T-cell (primary cell): ENCODE measurements around the gene LRRC9. TPM values are rescaled to one million over a fixed set of nuclear protein-coding genes. Genes with fewer than 3 reads are reported as not detected.

Source experiments
- ATAC-seq, 4 experiments: fragments of 200-7000 bp in 3 of 4; fragments of 150-1000 bp in 1 of 4; cut with Tn5 transposase; replicated peaks in 1 of 4; 1 replicate in 3 of 4; 2 replicates in 1 of 4; pipeline ENCODE4 v1.10.0; 2021; ENCODE audit warnings: moderate library complexity in 3 of 4, mild to moderate bottlenecking in 2 of 4, moderate number of reproducible peaks in 1 of 4
- CTCF ChIA-PET, 2 donors: fragments of 300-600 bp; sonication (Branson Sonifier 250); formaldehyde crosslinking; loops; one replicate each; lab custom pipeline; 2022; ENCODE audit warnings: antibody characterized with exemption in 2 of 2; lab: Charles Lee
- POLR2A ChIA-PET, 2 donors: fragments of 300-600 bp; sonication (Branson Sonifier 250); formaldehyde crosslinking; loops; one replicate each; lab custom pipeline; 2022; ENCODE audit warnings: antibody characterized with exemption in 2 of 2; lab: Charles Lee
- DNase-seq, 35 experiments: peaks; one replicate each; pipeline versions ENCODE4 v3.0.0 to v3.0.0-alpha.2; 2013 to 2023
- H3K27ac ChIP-seq: one replicate; pipeline ENCODE4 v1.5.1; 2013; ENCODE audit warnings: low read length
- H3K27me3 ChIP-seq, 2 experiments: replicated peaks in 1 of 2; 1 replicate in 1 of 2; 2 replicates in 1 of 2; pipeline versions ENCODE4 v1.6.1 to v1.7.0; 2013; ENCODE audit warnings: low read length in 1 of 2, mixed read lengths in 1 of 2; ENCODE audit not compliant: control insufficient read depth in 2 of 2, insufficient read depth in 2 of 2; ENCODE audit errors: extremely low read depth in 1 of 2
- H3K36me3 ChIP-seq, 2 donors: 1 replicate in 1 of 2; 2 replicates in 1 of 2; pipeline versions ENCODE4 v1.6.1 to v1.7.0; 2013; ENCODE audit warnings: low read length in 1 of 2; ENCODE audit not compliant: control insufficient read depth in 2 of 2, insufficient read depth in 1 of 2; ENCODE audit errors: extremely low read depth in 1 of 2
- H3K4me1 ChIP-seq, 2 experiments: 1 replicate in 1 of 2; 2 replicates in 1 of 2; pipeline versions ENCODE4 v1.6.1 to v1.7.0; 2013; ENCODE audit warnings: low read length in 2 of 2, mixed read lengths in 1 of 2; ENCODE audit not compliant: insufficient read depth in 2 of 2, control insufficient read depth in 1 of 2; ENCODE audit errors: extremely low read depth in 1 of 2
- H3K4me3 ChIP-seq, 2 donors: 1 replicate in 1 of 2; 2 replicates in 1 of 2; pipeline versions ENCODE4 v1.5.1 to v1.7.0; 2013; ENCODE audit warnings: mild to moderate bottlenecking in 2 of 2, low read length in 1 of 2, moderate library complexity in 1 of 2; ENCODE audit not compliant: control insufficient read depth in 1 of 2; ENCODE audit errors: extremely low read depth in 1 of 2
- H3K9me3 ChIP-seq: 2 replicates; pipeline ENCODE4 v1.7.0; 2013
- H3K27ac Mint-ChIP-seq, 2 donors: one replicate each; pipeline ENCODE4 v1.8.0; 2020 to 2021; ENCODE audit warnings: mild to moderate bottlenecking in 2 of 2, mixed read lengths in 2 of 2
- H3K27me3 Mint-ChIP-seq, 2 donors: one replicate each; pipeline ENCODE4 v1.8.0; 2021 to 2022; ENCODE audit warnings: mixed read lengths in 2 of 2
- H3K36me3 Mint-ChIP-seq: one replicate; pipeline ENCODE4 v1.8.0; 2021; ENCODE audit warnings: mixed read lengths
- H3K4me1 Mint-ChIP-seq, 3 donors: one replicate each; pipeline ENCODE4 v1.8.0; 2020 to 2022; ENCODE audit warnings: mixed read lengths in 3 of 3, mild to moderate bottlenecking in 1 of 3
- H3K4me3 Mint-ChIP-seq, 3 donors: one replicate each; pipeline ENCODE4 v1.8.0; 2020 to 2022; ENCODE audit warnings: mild to moderate bottlenecking in 3 of 3, mixed read lengths in 3 of 3, moderate library complexity in 3 of 3
- H3K9me3 Mint-ChIP-seq, 3 donors: one replicate each; pipeline ENCODE4 v1.8.0; 2020 to 2022; ENCODE audit warnings: mixed read lengths in 3 of 3
- WGBS: methylation state at CpG from one replicate; pipeline ENCODE4 v1.1.5; 2013; ENCODE audit warnings: missing lambda C conversion rate; ENCODE audit not compliant: insufficient coverage; 5-methylcytosine and 5-hydroxymethylcytosine counted together
- total RNA-seq, 35 experiments: library from RNA in 6 of 35; stranded (reverse) in 6 of 35; fragments of 120-200 nt in 1 of 35; gene quantifications; one replicate each; pipeline versions ENCODE4 v1.2.1 to v1.2.4 and lab custom pipeline; 2013 to 2026

Gene LRRC9
- total RNA-seq, 5 donors from 2014 or later (not counting 1 experiment from before 2014, with no cell fraction given), result not detected

DNA sequence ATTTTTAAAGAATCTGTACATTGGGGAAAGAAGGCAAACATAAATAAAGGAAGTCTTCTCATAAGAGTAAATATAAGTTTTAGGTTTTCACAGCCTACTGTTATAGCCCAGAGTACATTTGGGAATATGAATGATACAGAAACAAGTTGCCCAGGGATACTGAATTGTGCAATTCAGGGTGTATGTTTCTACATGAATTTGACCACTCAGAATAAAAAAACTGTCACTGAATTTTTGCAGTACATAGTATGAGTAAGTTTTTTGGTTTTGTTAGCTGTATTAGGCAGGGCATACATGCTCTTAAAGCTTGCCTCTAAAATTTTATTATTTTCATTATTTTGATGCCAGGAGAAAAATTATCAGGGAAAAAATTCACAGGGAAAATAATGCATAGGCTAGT, 165.1 kb downstream of the LRRC9 start:
- CTCF ChIA-PET, result interaction anchor here in 1 of 2 donors (1.0 kb wide), 1 partner anchor 265 kb away, joined by 3 read pairs; no protein-coding TSS in a partner anchor

DNA sequence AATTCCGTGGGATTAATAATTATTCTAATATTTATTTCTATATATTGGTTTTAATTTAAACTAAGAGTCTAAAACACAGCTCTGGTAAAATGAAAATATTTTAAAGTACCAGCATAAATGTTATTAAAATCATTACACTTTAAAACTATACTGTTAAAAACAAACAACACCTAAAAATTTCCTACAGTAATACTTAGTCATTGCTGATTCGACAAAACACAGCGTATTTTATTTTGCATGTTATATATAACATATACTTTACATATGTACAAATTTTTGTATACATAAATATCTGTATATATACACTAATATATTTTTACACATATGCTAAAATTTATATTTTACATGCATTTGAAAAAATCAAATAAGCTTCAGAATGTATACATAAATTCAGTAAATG, 165.7 kb downstream of the LRRC9 start:
- no peak overlapping the region for H3K4me3 Mint-ChIP-seq
- POLR2A ChIA-PET, result no interaction called here
- Histone ChIP-seq H3K4me3 (no peak overlapping the region), H3K27me3 (peaks cover 0 to 2% of the 10 kb centered on the region in 2 experiments), H3K27ac (no peak overlapping the region), H3K9me3 (no peaks in the 10 kb centered on the region), H3K4me1 (no peaks in the 10 kb centered on the region), H3K36me3 (no peaks in the 10 kb centered on the region)
- no CpG with 5 or more reads among the region's 3 CpGs for WGBS
- ATAC-seq, result no peak
- peaks cover 0 to 4% (median 4%) of the 10 kb centered on the region in 3 donors for H3K4me1 Mint-ChIP-seq
- DNase-seq, result no peak
- CTCF ChIA-PET, result interaction anchor here in 1 of 2 donors (1.0 kb wide), 1 partner anchor 264 kb away, joined by 3 read pairs; no protein-coding TSS in a partner anchor
- no peaks in the 10 kb centered on the region for H3K9me3 Mint-ChIP-seq
- no peak overlapping the region for H3K27ac Mint-ChIP-seq
- H3K27me3 Mint-ChIP-seq, result peaks cover 4 to 5% of the 10 kb centered on the region in 2 donors
- no peaks in the 10 kb centered on the region for H3K36me3 Mint-ChIP-seq

More for the DNA sequence above, 165.1 kb downstream of the LRRC9 start:
- no peaks in the 10 kb centered on the region for H3K4me1 Mint-ChIP-seq
- no peak overlapping the region for H3K4me3 Mint-ChIP-seq
- Histone ChIP-seq H3K27ac (no peak overlapping the region), H3K4me3 (no peak overlapping the region), H3K9me3 (no peaks in the 10 kb centered on the region), H3K27me3 (peaks cover 0 to 2% of the 10 kb centered on the region in 2 experiments), H3K36me3 (no peaks in the 10 kb centered on the region), H3K4me1 (no peaks in the 10 kb centered on the region)
- H3K9me3 Mint-ChIP-seq, result no peaks in the 10 kb centered on the region
- POLR2A ChIA-PET, result no interaction called here
- no peak for ATAC-seq
- H3K27ac Mint-ChIP-seq, result no peak overlapping the region
- H3K36me3 Mint-ChIP-seq, result no peaks in the 10 kb centered on the region
- peaks cover 4 to 5% of the 10 kb centered on the region in 2 donors for H3K27me3 Mint-ChIP-seq
- DNase-seq, result no peak

DNA sequence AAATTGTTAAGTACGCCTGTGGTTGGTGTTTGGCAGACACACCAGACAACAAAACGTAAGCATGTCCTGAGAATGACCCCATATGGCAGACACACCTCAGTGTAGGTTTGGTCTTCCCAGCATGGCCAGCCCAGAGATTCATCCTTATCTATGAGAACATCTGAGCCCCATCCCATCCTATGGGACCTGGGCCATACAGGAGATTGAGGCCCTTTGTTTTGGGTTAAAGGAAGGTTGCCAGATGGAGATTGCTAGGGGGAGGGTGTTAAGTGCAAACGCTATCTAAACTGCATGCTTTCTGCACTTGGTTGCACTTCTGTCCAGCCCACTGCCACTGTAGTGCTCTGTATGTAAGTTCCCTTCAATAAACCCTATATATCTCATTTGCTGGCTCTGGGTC, 167.7 kb downstream of the LRRC9 start:
- Mint-ChIP-seq H3K27ac (no peak overlapping the region), H3K36me3 (no peaks in the 10 kb centered on the region), H3K4me3 (no peak overlapping the region), H3K27me3 (peaks cover 4 to 5% of the 10 kb centered on the region in 2 donors), H3K9me3 (no peaks in the 10 kb centered on the region), H3K4me1 (peaks cover 6 to 15% (median 12%) of the 10 kb centered on the region in 3 donors)
- POLR2A ChIA-PET, result interaction anchor here in 1 of 2 donors (1.0 kb wide), 1 partner anchor 160 kb away, joined by 4 read pairs; no protein-coding TSS in a partner anchor
- Histone ChIP-seq H3K4me3 (no peak overlapping the region), H3K27me3 (peaks cover 0 to 2% of the 10 kb centered on the region in 2 experiments), H3K9me3 (no peaks in the 10 kb centered on the region), H3K27ac (no peak overlapping the region), H3K4me1 (peaks cover 0 to 4% of the 10 kb centered on the region in 2 experiments), H3K36me3 (no peaks in the 10 kb centered on the region)
- ATAC-seq (no peak), DNase-seq (no peak)
- CTCF ChIA-PET, result no interaction called here
- 100% methylated on average over 1 of the region's 3 CpGs for WGBS

DNA sequence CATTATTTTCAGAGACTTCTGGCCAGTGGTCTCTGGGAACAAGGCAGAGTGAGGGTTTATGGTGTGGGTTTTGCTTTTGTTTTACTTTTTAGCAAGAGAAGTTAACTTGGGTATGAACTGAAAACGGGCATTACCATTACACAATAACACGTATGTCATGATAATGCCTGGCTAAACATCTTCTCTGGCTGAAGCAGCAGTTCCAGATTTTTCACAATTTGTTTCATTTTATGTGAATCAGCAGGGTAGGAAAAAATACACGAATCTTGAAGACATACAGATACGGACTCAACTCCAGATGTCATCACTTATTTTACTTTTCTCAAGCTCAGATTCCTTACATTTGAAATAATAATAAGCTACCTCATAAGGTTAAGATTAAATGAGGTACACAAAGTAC, 169.3 kb downstream of the LRRC9 start:
- CTCF ChIA-PET, result interaction anchor here in 1 of 2 donors (0.6 to 1.0 kb wide), 4 partner anchors 17 to 587 kb away, joined by 3 to 4 read pairs (median 4); no protein-coding TSS in a partner anchor
- H3K27me3 ChIP-seq, result peaks cover 0 to 2% of the 10 kb centered on the region in 2 experiments
- H3K27ac Mint-ChIP-seq, result no peak overlapping the region
- peaks cover 1% of the 10 kb centered on the region for H3K36me3 Mint-ChIP-seq
- H3K36me3 ChIP-seq, result no peaks in the 10 kb centered on the region
- no peak overlapping the region for H3K4me3 ChIP-seq
- peaks cover 9% of the 10 kb centered on the region in 2 experiments for H3K4me1 ChIP-seq
- peaks cover 4 to 5% of the 10 kb centered on the region in 2 donors for H3K27me3 Mint-ChIP-seq
- POLR2A ChIA-PET, result no interaction called here
- no peaks in the 10 kb centered on the region for H3K9me3 Mint-ChIP-seq
- no peaks in the 10 kb centered on the region for H3K9me3 ChIP-seq
- no peak overlapping the region for H3K27ac ChIP-seq
- H3K4me1 Mint-ChIP-seq, result peaks cover 22 to 31% (median 28%) of the 10 kb centered on the region in 3 donors
- no CpG with 5 or more reads among the region's 4 CpGs for WGBS
- DNase-seq (no peak), ATAC-seq (no peak)
- H3K4me3 Mint-ChIP-seq, result no peak overlapping the region

DNA sequence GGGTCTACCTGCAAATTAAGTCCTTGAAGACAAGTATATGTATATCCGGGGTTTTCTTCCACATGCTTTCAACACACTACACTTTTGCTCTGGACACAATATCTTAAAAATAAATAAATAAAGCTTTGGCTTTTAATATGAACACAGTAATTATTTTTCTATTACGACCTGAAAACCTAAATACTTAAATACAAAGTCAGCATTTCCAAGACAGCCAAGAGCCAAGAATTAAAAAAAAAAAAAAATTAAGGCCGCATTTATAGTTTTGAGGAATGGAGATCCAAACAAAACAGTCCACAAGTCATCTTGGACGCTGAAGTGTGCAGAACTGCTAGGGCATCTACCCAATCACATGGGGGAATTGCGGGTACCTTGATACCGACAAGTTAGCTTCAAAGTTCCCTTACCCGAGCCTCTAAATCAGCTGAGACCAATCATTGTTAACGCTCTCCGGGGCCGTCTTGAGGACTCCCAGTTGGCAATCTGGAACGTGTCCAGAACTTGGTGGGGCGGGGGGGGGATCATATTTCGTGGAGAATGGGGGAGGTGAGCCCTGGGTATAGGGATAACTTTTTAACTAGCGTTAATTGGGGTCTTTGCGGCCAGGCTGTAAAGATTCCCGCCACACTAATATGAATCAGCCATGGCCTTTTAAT, 171.0 kb downstream of the LRRC9 start:
- Mint-ChIP-seq H3K4me1 (peaks cover 37 to 46% (median 46%) of the 10 kb centered on the region in 3 donors), H3K9me3 (no peaks in the 10 kb centered on the region), H3K4me3 (peak overlapping the region; percentile 89 to 91 (median 90)), H3K36me3 (peaks cover 3% of the 10 kb centered on the region), H3K27ac (peak overlapping the region; percentile 99), H3K27me3 (peaks cover 0 to 3% of the 10 kb centered on the region in 2 donors)
- H3K27me3 ChIP-seq, result peaks cover 0 to 2% of the 10 kb centered on the region in 2 experiments
- ChIA-PET CTCF (interaction anchor here (0.6 to 2.4 kb wide), 7 partner anchors 25 to 1613 kb away, joined by 3 to 11 read pairs (median 4); no protein-coding TSS in a partner anchor), POLR2A (interaction anchor here (0.5 to 1.3 kb wide), 9 partner anchors 13 to 1191 kb away, joined by 3 to 7 read pairs (median 4); partner anchors contain the start of genes DHRS7 (in 1 of the 2) and PPM1A (in 1 of the 2))
- ATAC-seq (no peak), DNase-seq (peak in 14 of 35 experiments; percentile 1 to 56 (median 6))
- peaks cover 12% of the 10 kb centered on the region in 2 experiments for H3K4me1 ChIP-seq
- 6% methylated on average over 8 of the region's 16 CpGs for WGBS
- peak overlapping the region; percentile 74 to 92 for H3K4me3 ChIP-seq
- H3K36me3 ChIP-seq, result no peaks in the 10 kb centered on the region
- no peaks in the 10 kb centered on the region for H3K9me3 ChIP-seq
- peak overlapping the region; percentile 96 for H3K27ac ChIP-seq
